Esophagus squamous epithelium (tissue), 5 donors: ENCODE measurements around the gene TMC3. TPM values are rescaled to one million over a fixed set of nuclear protein-coding genes. Genes with fewer than 3 reads are reported as not detected.

Experiments used
- DNase-seq: peaks from one replicate; lab custom pipeline; 2025; lab: John Stamatoyannopoulos, UW
- H3K27ac ChIP-seq, 4 donors: fragments of 200-600 bp; sonication (generic); one replicate each; pipeline ENCODE4 v1.5.1; 2016 to 2019; ENCODE audit warnings: mild to moderate bottlenecking in 1 of 4
- H3K27me3 ChIP-seq, 4 donors: fragments of 200-600 bp; sonication (generic); 1 replicate in 3 of 4; 2 replicates in 1 of 4; pipeline versions ENCODE4 v1.5.1 to v1.6.0; 2017 to 2021; ENCODE audit warnings: antibody characterized with exemption in 1 of 4
- H3K36me3 ChIP-seq, 3 donors: fragments of 200-600 bp; sonication (generic); one replicate each; pipeline ENCODE4 v1.5.1; 2016 to 2019
- H3K4me1 ChIP-seq, 3 donors: fragments of 200-600 bp; sonication (generic); one replicate each; pipeline ENCODE4 v1.5.1; 2017 to 2019
- H3K4me3 ChIP-seq, 4 donors: fragments of 200-600 bp; sonication (generic); 1 replicate in 3 of 4; 2 replicates in 1 of 4; pipeline ENCODE4 v1.5.1; 2016 to 2019; ENCODE audit warnings: mild to moderate bottlenecking in 2 of 4, moderate library complexity in 1 of 4
- H3K9me3 ChIP-seq, 3 donors: fragments of 200-600 bp; sonication (generic); one replicate each; pipeline ENCODE4 v1.5.1; 2016 to 2019
- POLR2A ChIP-seq, 4 donors: fragments of 450-650 bp; IDR thresholded peaks; one replicate each; pipeline ENCODE4 v1.6.1; 2017; ENCODE audit warnings: antibody characterized with exemption in 4 of 4, mild to moderate bottlenecking in 4 of 4, moderate library complexity in 3 of 4
- WGBS, 2 donors: methylation state at CpG; one replicate each; pipeline ENCODE4 v1.1.5; 2018; 5-methylcytosine and 5-hydroxymethylcytosine counted together
- intact Hi-C: fragments of 100-400 bp; cut with DNase I; formaldehyde crosslinking; loops from one replicate; pipeline ENCODE4 v1.15.0; 2022
- total RNA-seq, 4 donors: library from RNA; depleted of rRNA; stranded (reverse); fragments of >200 nt; gene quantifications; one replicate each; pipeline ENCODE4 v1.1.0, GENCODE V29; 2016
- TF ChIP-seq, protein P1 (sequence below), 6 experiments: fragments of 450-650 bp in 4 of 6; fragments of 200-600 bp in 2 of 6; sonication (generic) in 2 of 6; IDR thresholded peaks; one replicate each; pipeline ENCODE4 v1.5.1; 2016 to 2019; ENCODE audit warnings: antibody characterized with exemption in 6 of 6, mild to moderate bottlenecking in 4 of 6, moderate library complexity in 4 of 6
- donor health status: DM: yes; HTN: yes; CAD: no.

Gene TMC3
- total RNA-seq, 4 donors from 2014 or later: not detected

DNA sequence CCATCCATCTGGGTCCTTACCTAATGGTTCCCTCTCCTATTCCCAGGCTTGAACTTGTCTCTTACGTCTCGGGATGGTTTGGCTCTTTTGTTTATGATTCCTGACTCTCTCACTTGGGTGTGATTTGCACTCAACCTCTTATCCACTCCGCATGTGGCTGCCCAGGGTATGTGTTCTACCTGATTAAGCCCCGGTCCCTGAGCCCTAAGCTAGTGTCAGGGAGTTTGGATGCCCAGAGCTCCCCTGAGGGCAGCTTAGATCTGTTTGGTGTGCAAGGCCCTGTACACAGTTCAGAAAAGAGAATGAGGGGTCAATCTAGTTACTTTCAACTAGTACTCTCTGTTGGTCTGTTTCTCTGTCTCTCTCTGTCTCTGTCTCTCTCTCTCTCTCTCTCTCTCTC is 34.2 kb downstream of the TMC3 start:
- Histone ChIP-seq H3K9me3 (no peaks in the 10 kb centered on the region), H3K27me3 (peaks cover 0 to 4% (median 0%) of the 10 kb centered on the region in 4 donors), H3K4me1 (peaks cover 0 to 18% (median 0%) of the 10 kb centered on the region in 3 donors), H3K36me3 (no peaks in the 10 kb centered on the region), H3K27ac (no peak overlapping the region), H3K4me3 (no peak overlapping the region)
- TF ChIP-seq, protein P1, sequence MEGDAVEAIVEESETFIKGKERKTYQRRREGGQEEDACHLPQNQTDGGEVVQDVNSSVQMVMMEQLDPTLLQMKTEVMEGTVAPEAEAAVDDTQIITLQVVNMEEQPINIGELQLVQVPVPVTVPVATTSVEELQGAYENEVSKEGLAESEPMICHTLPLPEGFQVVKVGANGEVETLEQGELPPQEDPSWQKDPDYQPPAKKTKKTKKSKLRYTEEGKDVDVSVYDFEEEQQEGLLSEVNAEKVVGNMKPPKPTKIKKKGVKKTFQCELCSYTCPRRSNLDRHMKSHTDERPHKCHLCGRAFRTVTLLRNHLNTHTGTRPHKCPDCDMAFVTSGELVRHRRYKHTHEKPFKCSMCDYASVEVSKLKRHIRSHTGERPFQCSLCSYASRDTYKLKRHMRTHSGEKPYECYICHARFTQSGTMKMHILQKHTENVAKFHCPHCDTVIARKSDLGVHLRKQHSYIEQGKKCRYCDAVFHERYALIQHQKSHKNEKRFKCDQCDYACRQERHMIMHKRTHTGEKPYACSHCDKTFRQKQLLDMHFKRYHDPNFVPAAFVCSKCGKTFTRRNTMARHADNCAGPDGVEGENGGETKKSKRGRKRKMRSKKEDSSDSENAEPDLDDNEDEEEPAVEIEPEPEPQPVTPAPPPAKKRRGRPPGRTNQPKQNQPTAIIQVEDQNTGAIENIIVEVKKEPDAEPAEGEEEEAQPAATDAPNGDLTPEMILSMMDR (IDR thresholded peaks at IDR 0.05): no peak
- TF ChIP-seq POLR2A (IDR thresholded peaks at IDR 0.05): no peak
- DNase-seq: no peak
- 72 to 92% methylated on average over 3 to 4 of the region's 4 CpGs for WGBS, 2 donors
- intact Hi-C loops: no loop called here

DNA sequence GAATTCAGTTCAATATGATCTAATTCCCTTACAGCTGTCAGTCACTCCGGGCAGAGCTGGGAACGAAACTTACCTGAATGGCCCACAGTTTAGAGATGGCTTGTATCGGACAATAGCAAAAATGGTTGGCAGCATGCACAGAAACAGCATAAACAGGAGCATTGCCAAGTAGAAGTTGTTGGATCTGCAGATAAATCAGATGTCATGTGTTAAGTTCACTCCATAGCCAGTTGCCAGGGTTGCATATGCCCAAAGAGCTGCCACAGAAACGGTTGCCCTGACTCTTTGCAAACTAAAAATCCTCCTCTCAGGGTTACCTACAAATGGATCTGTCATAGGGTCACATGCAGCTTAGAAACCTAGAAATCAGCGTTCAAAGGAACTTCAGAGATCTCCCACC is 34.7 kb downstream of the TMC3 start:
- intact Hi-C loops: no loop called here
- no peak overlapping the region for H3K27ac ChIP-seq
- DNase-seq: no peak
- no peaks in the 10 kb centered on the region for H3K9me3 ChIP-seq
- TF ChIP-seq, protein P1 (IDR thresholded peaks at IDR 0.05): no peak
- no peak for TF ChIP-seq POLR2A (IDR thresholded peaks at IDR 0.05)
- no peaks in the 10 kb centered on the region for H3K36me3 ChIP-seq
- H3K4me3 ChIP-seq: no peak overlapping the region
- peaks cover 0 to under 1% (median 0%) of the 10 kb centered on the region in 4 donors for H3K27me3 ChIP-seq
- WGBS, 2 donors: 71 to 95% methylated on average over 5 of the region's 5 CpGs
- H3K4me1 ChIP-seq: peaks cover 0 to 18% (median 0%) of the 10 kb centered on the region in 3 donors

DNA sequence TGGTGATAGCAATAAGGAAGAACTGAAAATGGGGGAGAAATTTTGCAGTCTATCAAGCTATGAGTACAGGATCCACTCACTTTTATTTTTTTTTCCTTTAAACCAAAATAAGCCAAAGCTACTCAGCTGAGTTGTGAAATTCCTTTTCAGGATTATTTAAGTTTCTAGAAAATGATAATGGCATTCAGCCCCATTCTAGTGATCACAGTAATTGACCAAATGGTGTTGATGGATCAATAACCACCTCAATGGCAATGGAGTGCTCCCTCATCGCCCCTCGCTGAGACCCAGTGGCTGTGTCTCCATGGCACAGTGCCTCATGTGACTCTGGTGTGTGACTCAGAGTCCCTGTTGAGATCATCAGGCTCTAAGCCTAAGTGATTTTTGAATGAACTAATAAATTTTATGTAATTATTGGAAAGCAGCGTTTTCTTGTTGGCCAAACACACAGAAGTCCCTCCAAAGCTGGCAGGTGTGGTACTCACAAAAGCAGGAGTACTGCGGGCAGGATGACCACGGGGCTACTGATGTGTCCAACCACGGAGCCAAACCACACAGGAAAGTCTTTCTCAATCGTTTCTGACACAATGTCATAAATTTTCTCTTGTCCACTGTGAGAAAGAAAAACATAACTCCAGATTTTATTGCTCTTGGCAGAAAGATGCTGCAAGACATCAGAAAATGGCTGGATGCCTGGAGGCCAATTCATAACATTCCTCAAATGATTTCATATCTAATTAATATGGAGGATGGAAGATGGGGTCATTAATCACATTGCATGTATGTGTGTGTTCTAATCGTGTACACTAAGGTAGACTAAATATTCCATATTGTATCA is 35.6 kb downstream of the TMC3 start:
- 37 to 51% methylated on average over 8 of the region's 8 CpGs for WGBS, 2 donors
- Histone ChIP-seq H3K27ac (peak overlapping the region in 3 of 4 donors; percentile 32 to 58 (median 51)), H3K4me1 (peaks cover 0 to 18% (median 0%) of the 10 kb centered on the region in 3 donors), H3K27me3 (no peaks in the 10 kb centered on the region), H3K4me3 (no peak overlapping the region), H3K36me3 (no peaks in the 10 kb centered on the region), H3K9me3 (no peaks in the 10 kb centered on the region)
- intact Hi-C loops: no loop called here
- TF ChIP-seq POLR2A (IDR thresholded peaks at IDR 0.05): no peak
- TF ChIP-seq, protein P1 (IDR thresholded peaks at IDR 0.05): no peak
- DNase-seq: no peak

DNA sequence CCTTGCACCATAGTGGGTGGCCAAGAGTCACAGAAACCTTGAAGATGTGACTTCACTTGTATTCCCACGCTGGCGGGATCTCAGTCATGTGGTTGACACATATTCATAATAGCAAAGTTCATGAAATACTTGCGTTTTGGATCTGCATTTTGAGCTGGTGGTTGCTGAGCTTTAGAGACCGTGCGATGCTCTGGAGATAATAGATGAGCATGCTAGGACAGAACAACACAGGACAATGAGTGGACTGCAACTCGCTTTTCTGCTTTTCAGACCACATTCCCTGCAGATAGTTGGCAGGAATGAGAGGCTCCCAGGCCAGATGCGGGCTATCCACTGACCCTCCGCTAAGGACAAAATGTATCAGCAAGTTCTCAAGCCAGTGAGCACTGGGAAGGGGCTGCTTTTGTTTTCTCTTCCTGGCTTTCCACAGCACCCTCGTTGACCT is 36.3 kb downstream of the TMC3 start:
- Histone ChIP-seq H3K27me3 (no peaks in the 10 kb centered on the region), H3K4me3 (no peak overlapping the region), H3K36me3 (no peaks in the 10 kb centered on the region), H3K27ac (peak overlapping the region in 3 of 4 donors; percentile 32 to 58 (median 51)), H3K9me3 (no peaks in the 10 kb centered on the region), H3K4me1 (peaks cover 0 to 18% (median 0%) of the 10 kb centered on the region in 3 donors)
- DNase-seq: no peak
- intact Hi-C loops: no loop called here
- 66 to 76% methylated on average over 9 of the region's 9 CpGs for WGBS, 2 donors
- TF ChIP-seq, protein P1 (IDR thresholded peaks at IDR 0.05): no peak
- TF ChIP-seq POLR2A (IDR thresholded peaks at IDR 0.05): no peak

DNA sequence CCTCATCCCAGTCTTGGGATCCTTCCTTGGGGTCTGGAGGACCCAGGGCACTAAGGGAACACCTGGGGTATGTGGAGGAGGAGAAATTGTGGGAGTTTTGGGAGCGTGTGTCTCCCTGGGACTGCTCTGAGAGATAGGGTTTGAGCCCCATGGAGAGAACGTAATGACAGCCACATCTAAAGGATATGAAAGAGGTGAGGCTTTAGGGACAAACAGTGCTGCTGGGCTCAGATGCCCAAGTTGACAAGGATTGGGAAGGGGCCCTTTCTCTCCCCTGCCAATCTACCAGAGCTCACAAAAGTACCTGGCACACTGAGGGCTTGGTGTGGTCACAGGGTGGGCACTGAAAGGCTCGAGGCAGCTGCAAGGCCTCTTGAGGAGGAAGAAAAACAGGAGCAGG is 36.8 kb downstream of the TMC3 start:
- Histone ChIP-seq H3K9me3 (no peaks in the 10 kb centered on the region), H3K27me3 (no peaks in the 10 kb centered on the region), H3K27ac (peak overlapping the region in 1 of 4 donors; percentile 58), H3K4me1 (peaks cover 0 to 18% (median 0%) of the 10 kb centered on the region in 3 donors), H3K36me3 (no peaks in the 10 kb centered on the region), H3K4me3 (no peak overlapping the region)
- intact Hi-C loops: no loop called here
- WGBS, 2 donors: 74 to 88% methylated on average over 3 of the region's 3 CpGs
- TF ChIP-seq, protein P1 (IDR thresholded peaks at IDR 0.05): no peak
- TF ChIP-seq POLR2A (IDR thresholded peaks at IDR 0.05): no peak
- DNase-seq: no peak
